Measurements from ENCODE around the gene ALOX12B.

Gene ALOX12B

DNA sequence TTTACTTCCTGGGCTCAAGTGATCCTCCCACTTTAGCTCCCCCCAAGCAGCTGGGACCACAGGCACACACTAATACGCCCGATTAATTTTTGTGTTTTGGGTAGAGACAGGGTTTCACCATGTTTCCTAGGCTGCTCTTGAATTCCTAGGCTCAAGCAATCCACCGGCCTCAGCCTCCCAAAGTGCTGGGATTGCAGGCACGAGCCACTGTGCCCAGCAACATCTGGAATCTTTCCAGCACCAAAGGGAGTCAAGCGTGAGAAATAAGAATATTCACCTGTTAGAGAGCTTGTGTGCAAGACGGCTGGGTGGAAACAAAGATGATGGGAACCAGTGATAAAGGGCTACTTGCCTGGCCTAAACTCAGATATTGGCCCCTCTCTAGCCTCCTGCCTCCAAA is 14.2 kb upstream of the ALOX12B start:
- Histone ChIP-seq H3K27ac (ENCODE audit: low read depth, low read length) (no peak overlapping the region), H2BK5ac (ENCODE audit: low read depth, low read length, poor library complexity) (no peak overlapping the region), H3K18ac (ENCODE audit: low read length) (no peak overlapping the region), H3K79me1 (ENCODE audit: low read length) (no peaks in the 10 kb centered on the region), H2AFZ (ENCODE audit: insufficient read depth, low read length, poor library complexity) (no peak overlapping the region), H3K23ac (ENCODE audit: low read length) (no peak overlapping the region), H2BK120ac (ENCODE audit: insufficient read depth, low read length, poor library complexity) (no peak overlapping the region), H4K91ac (ENCODE audit: low read depth, low read length) (no peak overlapping the region), H3K4me3 (ENCODE audit: low read depth, low read length) (no peak overlapping the region), H3K9ac (ENCODE audit: low read length) (no peak overlapping the region), H3K14ac (ENCODE audit: low read length) (no peak overlapping the region), H2AK5ac (ENCODE audit: low read length) (no peak overlapping the region), H4K8ac (ENCODE audit: low read depth, low read length) (no peak overlapping the region), H3K27me3 (ENCODE audit: insufficient read depth, low read length) (no peaks in the 10 kb centered on the region), H3K79me2 (ENCODE audit: control insufficient read depth, insufficient read depth, low read length, poor library complexity) (no peaks in the 10 kb centered on the region), H3K9me3 (ENCODE audit: insufficient read depth, low read depth, low read length) (no peaks in the 10 kb centered on the region), H4K12ac (ENCODE audit: low read depth, low read length) (no peak overlapping the region), H3K36me3 (ENCODE audit: control insufficient read depth in 1 of 2, insufficient read depth in 2 of 2, low read length in 2 of 2) (no peaks in the 10 kb centered on the region), H2BK12ac (ENCODE audit: low read length) (no peak overlapping the region), H3K4ac (ENCODE audit: low read depth, low read length) (no peak overlapping the region), H3K4me1 (ENCODE audit: control insufficient read depth in 1 of 2, insufficient read depth in 2 of 2, low read length in 2 of 2) (no peaks in the 10 kb centered on the region), H3K4me2 (ENCODE audit: low read length) (no peak overlapping the region)
- WGBS (ENCODE audit: extremely low coverage, insufficient coverage, insufficient read length): no CpG with 5 or more reads among the region's 6 CpGs
- DNase-seq: no peak

DNA sequence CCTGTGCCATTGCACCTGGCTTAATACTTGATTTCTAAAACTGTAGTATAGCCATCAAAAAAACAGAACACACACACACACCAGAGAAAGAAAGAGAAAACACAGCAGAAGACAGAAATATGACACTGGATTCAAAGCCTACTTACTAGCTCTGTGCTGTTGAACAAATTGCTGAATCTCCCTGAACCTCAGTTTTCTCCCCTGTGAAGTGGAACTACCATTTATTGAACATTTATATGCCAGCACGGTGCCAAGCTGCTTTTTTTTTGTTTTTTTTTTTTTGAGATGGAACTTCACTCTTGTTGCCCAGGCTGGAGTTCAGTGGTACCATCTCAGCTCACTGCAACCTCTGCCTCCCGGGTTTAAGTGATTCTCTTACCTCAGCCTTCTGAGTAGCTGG is 13.2 kb upstream of the ALOX12B start:
- H3K27me3 ChIP-seq (ENCODE audit: insufficient read depth, low read length): no peaks in the 10 kb centered on the region
- H3K4ac ChIP-seq (ENCODE audit: low read depth, low read length): no peak overlapping the region
- H3K14ac ChIP-seq (ENCODE audit: low read length): no peak overlapping the region
- H3K79me1 ChIP-seq (ENCODE audit: low read length): no peaks in the 10 kb centered on the region
- H3K18ac ChIP-seq (ENCODE audit: low read length): no peak overlapping the region
- no peak for DNase-seq
- no peak overlapping the region for H3K9ac ChIP-seq (ENCODE audit: low read length)
- no peak overlapping the region for H3K23ac ChIP-seq (ENCODE audit: low read length)
- no peak overlapping the region for H3K4me2 ChIP-seq (ENCODE audit: low read length)
- H2BK5ac ChIP-seq (ENCODE audit: low read depth, low read length, poor library complexity): no peak overlapping the region
- no peak overlapping the region for H3K4me3 ChIP-seq (ENCODE audit: low read depth, low read length)
- H2BK12ac ChIP-seq (ENCODE audit: low read length): no peak overlapping the region
- H4K8ac ChIP-seq (ENCODE audit: low read depth, low read length): no peak overlapping the region
- no peak overlapping the region for H4K91ac ChIP-seq (ENCODE audit: low read depth, low read length)
- H3K79me2 ChIP-seq (ENCODE audit: control insufficient read depth, insufficient read depth, low read length, poor library complexity): no peaks in the 10 kb centered on the region
- no peaks in the 10 kb centered on the region for H3K36me3 ChIP-seq (ENCODE audit: control insufficient read depth in 1 of 2, insufficient read depth in 2 of 2, low read length in 2 of 2)
- no peak overlapping the region for H4K12ac ChIP-seq (ENCODE audit: low read depth, low read length)
- H2AK5ac ChIP-seq (ENCODE audit: low read length): no peak overlapping the region
- H2AFZ ChIP-seq (ENCODE audit: insufficient read depth, low read length, poor library complexity): no peak overlapping the region
- no peak overlapping the region for H3K27ac ChIP-seq (ENCODE audit: low read depth, low read length)
- no peaks in the 10 kb centered on the region for H3K4me1 ChIP-seq (ENCODE audit: control insufficient read depth in 1 of 2, insufficient read depth in 2 of 2, low read length in 2 of 2)
- no CpG with 5 or more reads among the region's 2 CpGs for WGBS (ENCODE audit: extremely low coverage, insufficient coverage, insufficient read length)
- no peak overlapping the region for H2BK120ac ChIP-seq (ENCODE audit: insufficient read depth, low read length, poor library complexity)
- H3K9me3 ChIP-seq (ENCODE audit: insufficient read depth, low read depth, low read length): no peaks in the 10 kb centered on the region

DNA sequence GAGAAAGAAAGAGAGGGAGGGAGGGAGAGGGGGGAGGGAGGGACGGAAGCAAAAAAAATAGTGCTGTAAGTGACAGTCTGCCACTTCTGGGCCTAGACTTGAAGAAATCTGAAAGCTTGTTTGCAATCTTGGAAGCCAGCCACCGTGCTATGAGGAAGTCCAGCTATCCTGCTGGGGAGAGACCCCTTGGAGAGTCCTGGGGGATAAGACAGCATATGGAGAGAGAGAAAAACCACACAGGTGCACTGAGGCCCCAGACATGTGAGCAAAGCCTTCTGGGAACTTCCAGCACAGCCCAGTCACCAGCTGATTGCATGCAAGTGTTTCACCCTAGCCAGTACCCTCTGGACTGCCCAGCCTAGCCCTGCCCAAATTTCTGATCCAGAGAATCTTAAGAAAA is 12.6 kb upstream of the ALOX12B start:
- Histone ChIP-seq H3K4me2 (ENCODE audit: low read length) (no peak overlapping the region), H3K4me3 (ENCODE audit: low read depth, low read length) (no peak overlapping the region), H3K79me2 (ENCODE audit: control insufficient read depth, insufficient read depth, low read length, poor library complexity) (no peaks in the 10 kb centered on the region), H3K14ac (ENCODE audit: low read length) (no peak overlapping the region), H3K23ac (ENCODE audit: low read length) (no peak overlapping the region), H4K12ac (ENCODE audit: low read depth, low read length) (no peak overlapping the region), H4K91ac (ENCODE audit: low read depth, low read length) (no peak overlapping the region), H3K4ac (ENCODE audit: low read depth, low read length) (no peak overlapping the region), H3K27ac (ENCODE audit: low read depth, low read length) (no peak overlapping the region), H3K9me3 (ENCODE audit: insufficient read depth, low read depth, low read length) (no peaks in the 10 kb centered on the region), H2BK12ac (ENCODE audit: low read length) (no peak overlapping the region), H3K36me3 (ENCODE audit: control insufficient read depth in 1 of 2, insufficient read depth in 2 of 2, low read length in 2 of 2) (no peaks in the 10 kb centered on the region), H2AFZ (ENCODE audit: insufficient read depth, low read length, poor library complexity) (no peak overlapping the region), H4K8ac (ENCODE audit: low read depth, low read length) (no peak overlapping the region), H2AK5ac (ENCODE audit: low read length) (no peak overlapping the region), H2BK120ac (ENCODE audit: insufficient read depth, low read length, poor library complexity) (no peak overlapping the region), H3K79me1 (ENCODE audit: low read length) (no peaks in the 10 kb centered on the region), H3K9ac (ENCODE audit: low read length) (no peak overlapping the region), H3K18ac (ENCODE audit: low read length) (no peak overlapping the region), H3K27me3 (ENCODE audit: insufficient read depth, low read length) (no peaks in the 10 kb centered on the region), H3K4me1 (ENCODE audit: control insufficient read depth in 1 of 2, insufficient read depth in 2 of 2, low read length in 2 of 2) (no peaks in the 10 kb centered on the region), H2BK5ac (ENCODE audit: low read depth, low read length, poor library complexity) (no peak overlapping the region)
- DNase-seq: no peak
- no CpG with 5 or more reads among the region's 2 CpGs for WGBS (ENCODE audit: extremely low coverage, insufficient coverage, insufficient read length)

DNA sequence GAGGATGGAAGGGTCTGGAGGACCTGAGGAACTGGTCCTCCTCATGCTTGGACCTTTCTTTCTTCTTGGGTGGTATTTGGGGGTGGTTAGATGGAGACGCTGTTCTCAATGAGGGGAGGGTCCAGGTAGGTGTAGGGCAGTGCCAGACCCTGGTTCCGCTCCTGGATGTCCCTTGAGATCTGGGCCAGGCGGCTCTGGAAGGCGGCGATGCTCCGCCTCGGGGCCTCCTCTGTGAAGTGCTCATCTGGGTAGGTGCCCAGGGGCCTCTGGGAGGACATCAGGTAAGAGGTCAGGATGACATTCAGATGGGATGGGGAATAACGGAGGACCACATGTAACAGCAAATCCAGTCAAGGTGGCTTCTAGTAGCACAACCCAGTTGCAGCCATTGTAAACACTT is 9.0 kb upstream of the ALOX12B start:
- Histone ChIP-seq H3K4me2 (ENCODE audit: low read length) (no peak overlapping the region), H3K18ac (ENCODE audit: low read length) (no peak overlapping the region), H4K91ac (ENCODE audit: low read depth, low read length) (no peak overlapping the region), H2AK5ac (ENCODE audit: low read length) (no peak overlapping the region), H4K8ac (ENCODE audit: low read depth, low read length) (no peak overlapping the region), H3K4me3 (ENCODE audit: low read depth, low read length) (no peak overlapping the region), H2BK5ac (ENCODE audit: low read depth, low read length, poor library complexity) (no peak overlapping the region), H2BK120ac (ENCODE audit: insufficient read depth, low read length, poor library complexity) (no peak overlapping the region), H3K4ac (ENCODE audit: low read depth, low read length) (no peak overlapping the region), H3K4me1 (ENCODE audit: control insufficient read depth in 1 of 2, insufficient read depth in 2 of 2, low read length in 2 of 2) (no peaks in the 10 kb centered on the region), H3K27me3 (ENCODE audit: insufficient read depth, low read length) (no peaks in the 10 kb centered on the region), H2BK12ac (ENCODE audit: low read length) (no peak overlapping the region), H4K12ac (ENCODE audit: low read depth, low read length) (no peak overlapping the region), H3K9me3 (ENCODE audit: insufficient read depth, low read depth, low read length) (no peaks in the 10 kb centered on the region), H3K36me3 (ENCODE audit: control insufficient read depth in 1 of 2, insufficient read depth in 2 of 2, low read length in 2 of 2) (no peaks in the 10 kb centered on the region), H3K9ac (ENCODE audit: low read length) (no peak overlapping the region), H3K79me2 (ENCODE audit: control insufficient read depth, insufficient read depth, low read length, poor library complexity) (no peaks in the 10 kb centered on the region), H3K14ac (ENCODE audit: low read length) (no peak overlapping the region), H3K27ac (ENCODE audit: low read depth, low read length) (no peak overlapping the region), H3K23ac (ENCODE audit: low read length) (no peak overlapping the region), H2AFZ (ENCODE audit: insufficient read depth, low read length, poor library complexity) (no peak overlapping the region), H3K79me1 (ENCODE audit: low read length) (no peaks in the 10 kb centered on the region)
- DNase-seq: no peak
- no CpG with 5 or more reads among the region's 8 CpGs for WGBS (ENCODE audit: extremely low coverage, insufficient coverage, insufficient read length)
